Measurements from ENCODE around the gene TRAF5. TPM values are rescaled to one million over a fixed set of nuclear protein-coding genes. Genes with fewer than 3 reads are reported as not detected.
A peak's percentile ranks its signal among the peaks of the same experiment; 100 is the strongest.

Gene TRAF5
- total RNA-seq, 2 donors from 2014 or later, result 13.9 to 14.5 TPM

DNA sequence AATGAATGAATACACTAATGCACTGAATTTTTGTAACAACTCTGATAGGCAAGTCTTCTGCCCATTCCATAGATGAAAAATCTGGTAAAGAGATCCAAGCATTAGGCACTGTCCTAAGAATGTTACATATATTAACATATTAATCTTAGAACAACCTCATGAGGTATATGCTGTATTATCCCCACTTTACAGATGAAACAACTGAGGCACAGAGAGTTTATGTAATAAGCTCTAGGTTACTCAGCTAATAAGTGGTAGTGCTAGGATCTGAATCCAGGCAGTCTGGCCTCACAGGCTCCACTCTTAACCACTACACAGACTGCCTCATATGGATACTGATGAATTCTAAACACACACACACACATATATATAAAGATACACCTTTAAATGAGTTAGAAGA, 52.8 kb downstream of the TRAF5 start:
- no peaks in the 10 kb centered on the region for H3K9me3 ChIP-seq
- no peak overlapping the region for H3K27ac ChIP-seq

GRCh38 chr1:211381481-211382181, 55.0 kb downstream of the TRAF5 start:
- peak overlapping the region; percentile 98 for H3K27ac ChIP-seq
- DNase-seq, result no peak
- H3K4me1 ChIP-seq, result no peaks in the 10 kb centered on the region
- H3K9ac ChIP-seq (ENCODE audit: low read depth in 2 of 2, low read length in 2 of 2), result peak overlapping the region; percentile 19 to 94
- no peaks in the 10 kb centered on the region for H3K36me3 ChIP-seq
- H3K27me3 ChIP-seq, result no peaks in the 10 kb centered on the region
- H3K4me3 ChIP-seq, result peak overlapping the region; percentile 60
- intact Hi-C loops (cut with DNase I), result no loop called here
- no peaks in the 10 kb centered on the region for H3K9me3 ChIP-seq
- TF ChIP-seq CTCF (IDR thresholded peaks at IDR 0.05), result no peak

More for the DNA sequence above, 52.8 kb downstream of the TRAF5 start:
- Histone ChIP-seq H3K9ac (ENCODE audit: low read depth in 2 of 2, low read length in 2 of 2) (no peak overlapping the region), H3K27me3 (no peaks in the 10 kb centered on the region), H3K4me1 (no peaks in the 10 kb centered on the region), H3K36me3 (no peaks in the 10 kb centered on the region), H3K4me3 (no peak overlapping the region)
- no peak for TF ChIP-seq CTCF (IDR thresholded peaks at IDR 0.05)
- DNase-seq, result no peak
- intact Hi-C loops (cut with DNase I), result no loop called here

DNA sequence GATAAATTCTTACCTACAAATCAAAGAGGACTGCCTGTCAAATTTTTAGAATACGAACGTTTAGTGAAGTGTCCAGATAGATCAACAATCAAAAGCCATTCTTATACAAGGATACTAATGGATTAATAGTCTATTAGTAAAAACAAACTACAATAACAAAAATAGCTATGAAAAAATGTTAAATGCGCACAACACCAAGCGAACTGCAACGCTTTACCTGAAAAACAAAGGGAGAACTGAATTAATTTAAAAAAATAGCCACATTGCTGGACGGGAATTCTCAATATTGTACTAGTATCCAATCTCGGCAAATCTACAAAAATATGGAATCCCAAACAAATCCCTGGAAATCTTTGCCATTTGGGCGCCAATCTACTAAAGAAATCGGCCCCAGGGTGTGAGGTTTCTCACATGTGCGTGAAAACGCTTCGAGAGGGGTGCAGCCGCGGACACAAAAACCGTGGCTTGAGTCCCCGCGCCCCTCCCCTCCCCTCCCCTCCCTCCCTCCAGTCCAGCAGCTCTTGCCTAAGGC, 55.6 kb downstream of the TRAF5 start:
- no peak for DNase-seq
- Histone ChIP-seq H3K9ac (ENCODE audit: low read depth in 2 of 2, low read length in 2 of 2) (peak overlapping the region; percentile 19 to 94), H3K9me3 (no peaks in the 10 kb centered on the region), H3K36me3 (no peaks in the 10 kb centered on the region), H3K27me3 (no peaks in the 10 kb centered on the region), H3K4me1 (no peaks in the 10 kb centered on the region), H3K27ac (peak overlapping the region; percentile 98), H3K4me3 (peak overlapping the region; percentile 60)
- intact Hi-C loops (cut with DNase I), result no loop called here
- no peak for TF ChIP-seq CTCF (IDR thresholded peaks at IDR 0.05)

DNA sequence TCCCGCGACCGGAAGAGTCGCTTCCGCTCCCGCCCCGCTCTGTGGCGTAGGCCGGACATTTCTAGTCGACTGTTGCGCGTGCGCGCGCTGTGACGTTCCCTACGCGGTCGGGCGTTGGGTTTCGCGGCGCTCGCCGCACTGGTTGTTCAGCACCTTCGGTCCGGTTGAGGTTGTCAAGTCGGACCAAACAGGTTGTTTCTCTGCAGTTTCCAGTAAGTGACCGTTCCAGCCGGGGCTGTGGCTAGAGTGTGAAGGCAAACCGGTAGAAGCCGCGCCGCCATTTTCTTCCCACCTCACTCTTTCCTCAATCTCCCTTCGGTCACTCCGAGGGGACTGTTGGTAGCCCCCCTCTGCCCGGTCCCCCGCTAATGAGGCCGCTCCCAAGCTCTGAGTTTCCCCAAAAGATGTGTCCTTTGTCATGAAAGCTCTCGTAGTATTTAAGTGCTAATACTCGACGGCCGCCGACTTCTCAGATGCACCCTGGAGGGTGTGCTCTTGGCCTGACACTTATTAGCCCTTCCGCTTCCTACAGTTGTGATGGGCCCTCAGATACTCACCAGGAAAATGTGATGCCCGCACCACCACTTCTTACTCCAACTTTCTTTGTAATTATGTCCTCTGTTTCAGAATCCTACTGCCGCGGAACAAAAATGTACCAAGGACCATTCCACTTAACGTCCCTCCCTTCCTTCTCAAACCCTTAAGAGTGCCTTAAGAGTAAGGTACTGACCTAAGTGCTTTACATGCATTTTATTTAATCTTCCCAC, 56.3 kb downstream of the TRAF5 start:
- Histone ChIP-seq H3K9ac (ENCODE audit: low read depth in 2 of 2, low read length in 2 of 2) (peak overlapping the region; percentile 94 to 95), H3K27ac (peak overlapping the region; percentile 98), H3K27me3 (no peaks in the 10 kb centered on the region), H3K9me3 (no peaks in the 10 kb centered on the region), H3K36me3 (no peaks in the 10 kb centered on the region), H3K4me3 (peak overlapping the region; percentile 60), H3K4me1 (no peaks in the 10 kb centered on the region)
- TF ChIP-seq CTCF (IDR thresholded peaks at IDR 0.05), result no peak
- peak; percentile 97 for DNase-seq
- intact Hi-C loops (cut with DNase I), result no loop called here

- DNase-seq, result no peak
- intact Hi-C loops (cut with DNase I), result no loop called here
- no peaks in the 10 kb centered on the region for H3K9me3 ChIP-seq
- no peak overlapping the region for H3K9ac ChIP-seq (ENCODE audit: low read depth in 2 of 2, low read length in 2 of 2)
- no peaks in the 10 kb centered on the region for H3K27me3 ChIP-seq
- TF ChIP-seq CTCF (IDR thresholded peaks at IDR 0.05), result no peak
- H3K27ac ChIP-seq, result no peak overlapping the region
- H3K36me3 ChIP-seq, result no peaks in the 10 kb centered on the region
- H3K4me3 ChIP-seq, result no peak overlapping the region
- H3K4me1 ChIP-seq, result no peaks in the 10 kb centered on the region
Observed at GRCh38 chr1:211384524-211384923, 57.9 kb downstream of the TRAF5 start.

Measured in colonic mucosa (tissue), 4 donors.